OCI-LY1 (cell line): ENCODE data around the gene SRCIN1.

Experiments used
- H2AFZ ChIP-seq: fragments of 200-600 bp; sonication (generic), shearing (Covaris generic); 2 replicates; pipeline ENCODE4 v1.6.0; 2014; ENCODE audit warnings: antibody characterized with exemption, mild to moderate bottlenecking, low read length
- H3F3A ChIP-seq: fragments of 200-600 bp; sonication (generic), shearing (Covaris generic); 2 replicates; pipeline ENCODE4 v1.6.0; 2014; ENCODE audit warnings: mild to moderate bottlenecking, antibody characterized with exemption, low read length, moderate library complexity; ENCODE audit not compliant: insufficient read depth
- H3K27ac ChIP-seq: fragments of 200-600 bp; sonication (generic); 2 replicates; pipeline ENCODE4 v1.5.1; 2014; ENCODE audit warnings: low read length, mixed run types, mild to moderate bottlenecking, low read depth; ENCODE audit not compliant: poor library complexity, severe bottlenecking
- H3K27me3 ChIP-seq: fragments of 200-600 bp; sonication (generic); 2 replicates; pipeline ENCODE4 v1.6.0; 2014; ENCODE audit warnings: antibody characterized with exemption, mild to moderate bottlenecking, low read length, moderate library complexity; ENCODE audit not compliant: insufficient read depth
- H3K36me3 ChIP-seq: fragments of 200-600 bp; sonication (generic); 2 replicates; pipeline ENCODE4 v1.6.1; 2014; ENCODE audit warnings: mild to moderate bottlenecking, antibody characterized with exemption, low read length, moderate library complexity, mixed read lengths; ENCODE audit not compliant: insufficient read depth
- H3K4me1 ChIP-seq: fragments of 200-600 bp; sonication (generic); 2 replicates; pipeline ENCODE4 v1.5.1; 2014; ENCODE audit warnings: mild to moderate bottlenecking, low read length, moderate library complexity; ENCODE audit not compliant: insufficient read depth, severe bottlenecking
- H3K4me2 ChIP-seq: fragments of 200-600 bp; sonication (generic), shearing (Covaris generic); 2 replicates; pipeline ENCODE4 v1.6.1; 2014; ENCODE audit warnings: low read length
- H3K4me3 ChIP-seq: fragments of 200-600 bp; sonication (generic); 2 replicates; pipeline ENCODE4 v1.5.1; 2014; ENCODE audit warnings: low read length, low read depth, mild to moderate bottlenecking, mixed read lengths; ENCODE audit not compliant: poor library complexity, severe bottlenecking
- H3K79me2 ChIP-seq: fragments of 200-600 bp; shearing (Covaris generic); 2 replicates; pipeline ENCODE4 v1.6.1; 2016; ENCODE audit warnings: mixed run types, low read length, mixed read lengths; ENCODE audit not compliant: insufficient read depth
- H3K9ac ChIP-seq: fragments of 200-600 bp; sonication (generic), shearing (Covaris generic); 2 replicates; pipeline ENCODE4 v1.6.1; 2014; ENCODE audit warnings: mild to moderate bottlenecking, low read length, mixed read lengths
- H3K9me2 ChIP-seq: fragments of 200-600 bp; sonication (generic), shearing (Covaris generic); 2 replicates; pipeline ENCODE4 v1.6.1; 2014; ENCODE audit warnings: low read depth, mild to moderate bottlenecking, low read length, mixed read lengths
- H3K9me3 ChIP-seq: fragments of 200-600 bp; shearing (Covaris generic); 2 replicates; pipeline ENCODE4 v1.6.1; 2014; ENCODE audit warnings: low read length, mixed read lengths
- H4K20me1 ChIP-seq: fragments of 200-600 bp; sonication (generic), shearing (Covaris generic); 2 replicates; pipeline ENCODE4 v1.6.0; 2016; ENCODE audit warnings: mild to moderate bottlenecking, low read length; ENCODE audit not compliant: insufficient read depth
- EZH2 ChIP-seq: fragments of 200-600 bp; sonication (generic), shearing (Covaris generic); IDR thresholded peaks from 2 replicates; pipeline ENCODE4 v1.8.0; 2017; ENCODE audit warnings: borderline replicate concordance, mixed run types, mild to moderate bottlenecking, antibody characterized with exemption, low read length, moderate library complexity, mixed read lengths
- TF ChIP-seq, protein P1 (sequence below): fragments of 200-600 bp; sonication (generic), shearing (Covaris generic); IDR thresholded peaks from 2 replicates; pipeline ENCODE4 v1.5.1; 2017; ENCODE audit warnings: mild to moderate bottlenecking, antibody characterized with exemption, low read length, moderate library complexity, mixed read lengths

Gene SRCIN1

DNA sequence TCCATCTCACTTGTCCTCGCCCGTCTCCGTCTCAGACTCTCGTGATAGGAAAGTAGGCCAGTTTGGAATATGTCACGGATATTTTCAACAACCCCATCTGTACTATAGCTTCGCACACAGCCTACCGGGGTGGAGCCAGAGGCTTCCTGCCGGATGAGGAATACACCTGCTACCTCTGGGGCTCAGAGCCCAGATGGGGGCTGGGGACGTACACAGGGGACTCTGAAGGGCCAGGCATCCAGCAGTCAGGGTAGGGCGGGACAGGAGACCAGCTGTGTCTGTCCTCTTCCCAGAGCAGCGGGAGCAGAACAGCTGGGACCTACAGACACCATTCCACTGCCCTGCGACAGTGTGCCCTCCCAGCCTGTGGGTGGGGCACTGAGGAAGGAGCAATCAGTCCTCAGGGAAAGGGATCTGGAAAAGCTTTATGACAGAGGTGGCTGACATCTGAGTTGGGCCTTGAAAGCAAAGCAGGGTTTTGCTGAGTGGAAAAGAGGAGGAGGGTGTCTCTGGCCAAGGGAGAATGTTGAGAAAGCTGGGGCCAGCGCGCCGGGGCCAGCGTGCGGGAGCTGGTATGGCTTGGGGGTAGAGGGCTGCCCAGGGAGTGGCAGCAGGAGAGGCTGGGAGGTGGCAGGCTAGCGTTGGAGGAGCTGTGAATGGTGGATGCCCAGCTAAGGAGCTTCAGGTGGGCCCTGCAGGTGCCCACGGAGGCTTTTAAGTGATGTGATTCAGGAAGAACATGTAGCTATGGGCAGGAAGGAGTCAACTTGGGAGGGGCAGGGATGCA, 11.5 kb upstream of the SRCIN1 start:
- Histone ChIP-seq H3K27me3 (peaks cover 8% of the 10 kb centered on the region; the same call in 1 of the 2 replicates), H4K20me1 (no peaks in the 10 kb centered on the region), H3F3A (no peaks in the 10 kb centered on the region), H3K36me3 (no peaks in the 10 kb centered on the region), H3K9me3 (no peaks in the 10 kb centered on the region), H3K9ac (no peak overlapping the region), H3K4me2 (no peak overlapping the region), H3K4me1 (no peaks in the 10 kb centered on the region), H3K27ac (no peak overlapping the region), H2AFZ (no peak overlapping the region), H3K79me2 (no peaks in the 10 kb centered on the region), H3K4me3 (no peak overlapping the region), H3K9me2 (no peaks in the 10 kb centered on the region)
- TF ChIP-seq EZH2 = no peak
- TF ChIP-seq, protein P1, sequence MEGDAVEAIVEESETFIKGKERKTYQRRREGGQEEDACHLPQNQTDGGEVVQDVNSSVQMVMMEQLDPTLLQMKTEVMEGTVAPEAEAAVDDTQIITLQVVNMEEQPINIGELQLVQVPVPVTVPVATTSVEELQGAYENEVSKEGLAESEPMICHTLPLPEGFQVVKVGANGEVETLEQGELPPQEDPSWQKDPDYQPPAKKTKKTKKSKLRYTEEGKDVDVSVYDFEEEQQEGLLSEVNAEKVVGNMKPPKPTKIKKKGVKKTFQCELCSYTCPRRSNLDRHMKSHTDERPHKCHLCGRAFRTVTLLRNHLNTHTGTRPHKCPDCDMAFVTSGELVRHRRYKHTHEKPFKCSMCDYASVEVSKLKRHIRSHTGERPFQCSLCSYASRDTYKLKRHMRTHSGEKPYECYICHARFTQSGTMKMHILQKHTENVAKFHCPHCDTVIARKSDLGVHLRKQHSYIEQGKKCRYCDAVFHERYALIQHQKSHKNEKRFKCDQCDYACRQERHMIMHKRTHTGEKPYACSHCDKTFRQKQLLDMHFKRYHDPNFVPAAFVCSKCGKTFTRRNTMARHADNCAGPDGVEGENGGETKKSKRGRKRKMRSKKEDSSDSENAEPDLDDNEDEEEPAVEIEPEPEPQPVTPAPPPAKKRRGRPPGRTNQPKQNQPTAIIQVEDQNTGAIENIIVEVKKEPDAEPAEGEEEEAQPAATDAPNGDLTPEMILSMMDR = no peak

DNA sequence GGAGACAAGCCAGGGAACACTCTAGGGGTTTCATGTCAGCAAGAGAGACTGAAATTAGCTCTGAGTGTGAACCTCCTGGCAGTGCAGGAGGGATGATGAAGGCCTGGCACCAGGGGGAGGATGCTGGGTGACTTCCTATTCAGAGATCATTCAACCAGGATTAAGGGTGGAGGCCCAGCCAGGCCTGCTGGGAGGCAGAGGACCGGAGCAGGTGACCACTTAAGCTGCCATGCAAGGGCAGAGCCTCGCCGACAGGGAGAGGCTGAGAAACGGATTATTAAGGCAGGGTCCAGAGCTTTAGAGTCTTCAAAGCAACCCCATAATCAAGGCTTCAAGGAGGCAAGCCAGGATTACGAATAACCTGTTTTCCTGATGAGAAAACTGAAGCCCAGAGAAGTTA, 10.6 kb upstream of the SRCIN1 start:
- H3K27me3 ChIP-seq = peaks cover 13% of the 10 kb centered on the region; the same call in 1 of the 2 replicates
- no peaks in the 10 kb centered on the region for H3F3A ChIP-seq
- H3K4me1 ChIP-seq = no peaks in the 10 kb centered on the region
- no peak overlapping the region for H3K9ac ChIP-seq
- H3K9me2 ChIP-seq = no peaks in the 10 kb centered on the region
- no peak for TF ChIP-seq EZH2
- TF ChIP-seq, protein P1 = no peak
- no peaks in the 10 kb centered on the region for H3K79me2 ChIP-seq
- no peak overlapping the region for H3K4me2 ChIP-seq
- no peaks in the 10 kb centered on the region for H3K9me3 ChIP-seq
- no peaks in the 10 kb centered on the region for H3K36me3 ChIP-seq
- no peak overlapping the region for H3K27ac ChIP-seq
- H3K4me3 ChIP-seq = no peak overlapping the region
- H2AFZ ChIP-seq = no peak overlapping the region
- no peaks in the 10 kb centered on the region for H4K20me1 ChIP-seq

DNA sequence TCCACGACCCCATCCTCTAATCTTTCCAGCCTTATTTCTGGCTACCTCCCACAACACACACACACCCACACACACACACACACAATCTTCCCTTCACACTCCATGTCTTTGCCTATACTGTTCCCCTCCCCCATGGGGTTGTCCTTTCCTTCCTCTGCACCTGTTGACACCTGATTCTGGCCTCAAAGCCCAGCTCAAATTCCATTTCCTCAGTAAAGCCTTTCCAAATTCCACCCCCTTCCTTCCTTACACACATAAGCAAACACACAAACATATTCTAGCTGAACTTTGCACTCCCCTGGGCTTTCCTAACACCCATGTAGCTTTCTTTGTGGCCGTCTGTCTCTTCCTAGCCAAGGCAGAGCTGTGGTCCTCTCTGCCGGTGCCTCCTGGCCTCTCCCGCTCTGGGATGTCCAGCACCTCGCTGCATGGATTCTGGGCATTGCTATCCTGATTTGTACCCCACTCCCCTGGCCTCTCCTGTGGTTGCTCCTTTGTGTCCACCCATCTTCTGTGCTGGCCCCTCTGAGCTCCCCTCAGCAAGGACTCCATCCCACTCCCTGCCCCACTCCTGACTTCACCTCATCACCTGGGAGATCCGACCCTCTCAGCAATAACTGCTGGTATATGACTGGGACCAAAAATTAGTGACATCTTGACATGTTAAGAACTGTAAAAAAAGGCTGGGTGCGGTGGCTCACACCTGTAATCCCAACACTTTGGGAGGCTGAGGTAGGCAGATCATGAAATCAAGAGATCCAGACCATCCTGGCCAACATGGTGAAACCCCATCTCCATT, 8.4 kb upstream of the SRCIN1 start:
- Histone ChIP-seq H3K79me2 (no peaks in the 10 kb centered on the region), H3F3A (no peaks in the 10 kb centered on the region), H3K4me1 (no peaks in the 10 kb centered on the region), H3K27ac (no peak overlapping the region), H2AFZ (no peak overlapping the region), H3K4me3 (no peak overlapping the region), H4K20me1 (no peaks in the 10 kb centered on the region), H3K27me3 (peaks cover 13% of the 10 kb centered on the region; the same call in 1 of the 2 replicates), H3K36me3 (no peaks in the 10 kb centered on the region), H3K9me3 (no peaks in the 10 kb centered on the region), H3K4me2 (no peak overlapping the region), H3K9me2 (no peaks in the 10 kb centered on the region), H3K9ac (no peak overlapping the region)
- no peak for TF ChIP-seq EZH2
- TF ChIP-seq, protein P1 = no peak
